GM12878 (cell line): Measurements from ENCODE around the gene RGS19. TPM values are rescaled to one million over a fixed set of nuclear protein-coding genes. Genes with fewer than 3 reads are reported as not detected.

Experiments used
- ATAC-seq: fragments of 200-7000 bp; cut with Tn5 transposase; 3 replicates; pipeline ENCODE4 v1.9.1; 2020; ENCODE audit warnings: mild to moderate bottlenecking, moderate library complexity
- BruUV-seq: library from RNA; stranded (reverse); fragments of 400-500 nt; replicated peaks from 2 replicates; lab custom pipeline; 2021; lab: Mats Ljungman, UMichigan
- CTCF ChIA-PET: fragments of 300-600 bp; sonication (Branson Sonifier 250); formaldehyde crosslinking; extraction: SDS; loops from one replicate; lab custom pipeline; 2021; ENCODE audit warnings: inconsistent platforms; lab: Yijun Ruan, JAX
- POLR2A ChIA-PET: fragments of 350-600 bp; formaldehyde crosslinking; extraction: SDS; loops from one replicate; lab custom pipeline; 2021; ENCODE audit warnings: inconsistent platforms; lab: Charles Lee
- RAD21 ChIA-PET: fragments of 300-600 bp; sonication (Branson Sonifier 250); formaldehyde crosslinking; loops from one replicate; lab custom pipeline; 2023; ENCODE audit warnings: antibody characterized with exemption; ENCODE audit not compliant: unreplicated experiment; lab: Charles Lee
- SMC1A ChIA-PET: fragments of 300-600 bp; sonication (Branson Sonifier 250); formaldehyde crosslinking; loops from one replicate; lab custom pipeline; 2023; ENCODE audit not compliant: unreplicated experiment, uncharacterized antibody; lab: Charles Lee
- DNase-seq: peaks from one replicate; pipeline ENCODE4 v3.0.0-alpha.2; 2011; ENCODE audit warnings: low read depth, low spot score
- FAIRE-seq: peaks from 3 replicates; lab custom pipeline; 2011; peaks lifted over from hg19 to GRCh38; lab: Jason Lieb, UNC
- H2AFZ ChIP-seq: 2 replicates; pipeline ENCODE4 v1.6.0; 2011; ENCODE audit warnings: low read depth, low read length, control low read depth; ENCODE audit not compliant: control insufficient read depth
- H3K27ac ChIP-seq: 2 replicates; pipeline ENCODE4 v1.5.1; 2011; ENCODE audit warnings: control low read depth; ENCODE audit not compliant: control insufficient read depth, insufficient read depth
- H3K27me3 ChIP-seq, 2 experiments: replicated peaks in 1 of 2; 2 replicates each; pipeline versions ENCODE4 v1.6.0 to v1.6.1; 2011; ENCODE audit warnings: low read length in 1 of 2; ENCODE audit not compliant: control insufficient read depth in 2 of 2, insufficient read depth in 2 of 2
- H3K36me3 ChIP-seq, 2 experiments: 2 replicates each; pipeline ENCODE4 v1.5.1; 2011; ENCODE audit warnings: low read length in 1 of 2; ENCODE audit not compliant: control insufficient read depth in 2 of 2, insufficient read depth in 2 of 2
- H3K4me1 ChIP-seq: 2 replicates; pipeline ENCODE4 v1.6.1; 2011; ENCODE audit warnings: mild to moderate bottlenecking, low read length, moderate library complexity, mixed read lengths; ENCODE audit not compliant: control insufficient read depth, insufficient read depth
- H3K4me2 ChIP-seq: 2 replicates; pipeline ENCODE4 v1.6.0; 2011; ENCODE audit warnings: control low read depth; ENCODE audit not compliant: control insufficient read depth, insufficient read depth
- H3K4me3 ChIP-seq: fragments of 200-600 bp; sonication (generic); 2 replicates; pipeline ENCODE4 v1.5.1; 2016
- H3K79me2 ChIP-seq: 2 replicates; pipeline ENCODE4 v1.6.0; 2011; ENCODE audit warnings: low read length; ENCODE audit not compliant: control insufficient read depth, insufficient read depth
- H3K9ac ChIP-seq: 2 replicates; pipeline ENCODE4 v1.8.0; 2011; ENCODE audit warnings: low read length, control low read depth, mixed read lengths; ENCODE audit not compliant: control insufficient read depth, insufficient read depth
- H3K9me3 ChIP-seq: replicated peaks from 3 replicates; pipeline ENCODE4 v1.5.1; 2011; ENCODE audit warnings: mild to moderate bottlenecking, low read length; ENCODE audit not compliant: control insufficient read depth, insufficient read depth
- H4K20me1 ChIP-seq: 2 replicates; pipeline ENCODE4 v1.6.0; 2011; ENCODE audit not compliant: control insufficient read depth, insufficient read depth
- CEBPZ ChIP-seq: fragments of 150-350 bp; IDR thresholded peaks from 2 replicates; pipeline ENCODE4 v1.6.1; 2016; ENCODE audit warnings: low read depth, low read length
- GABPA ChIP-seq: IDR thresholded peaks from 2 replicates; pipeline ENCODE4 v1.6.1; 2014; ENCODE audit warnings: antibody characterized with exemption, low read depth, mild to moderate bottlenecking, inconsistent platforms
- HDAC6 ChIP-seq: fragments of 200-600 bp; sonication (generic); IDR thresholded peaks from one replicate; pipeline ENCODE4 v1.8.0; 2017; ENCODE audit warnings: antibody characterized with exemption; ENCODE audit not compliant: unreplicated experiment
- MEF2B ChIP-seq: fragments of 450-650 bp; IDR thresholded peaks from 2 replicates; pipeline ENCODE4 v1.6.1; 2018; ENCODE audit warnings: mild to moderate bottlenecking, moderate library complexity; ENCODE audit not compliant: partially characterized antibody, poor library complexity, severe bottlenecking
- MTA3 ChIP-seq: IDR thresholded peaks from 2 replicates; pipeline ENCODE4 v1.6.1; 2012; ENCODE audit warnings: low read length, inconsistent platforms, borderline replicate concordance
- MXI1 ChIP-seq: fragments of 150-350 bp; IDR thresholded peaks from 2 replicates; pipeline ENCODE4 v1.6.1; 2011; ENCODE audit warnings: low read depth, mild to moderate bottlenecking, inconsistent platforms, low read length, improper control_type of control experiment
- PAX5 ChIP-seq: IDR thresholded peaks from 2 replicates; pipeline ENCODE4 v1.6.1; 2011; ENCODE audit warnings: low read depth, low read length, borderline replicate concordance
- POLR2A ChIP-seq: IDR thresholded peaks from 2 replicates; pipeline ENCODE4 v1.6.1; 2011; ENCODE audit warnings: low read depth, mild to moderate bottlenecking, low read length
- RELA ChIP-seq: fragments of 450-650 bp; IDR thresholded peaks from 2 replicates; pipeline ENCODE4 v1.8.0; 2014; ENCODE audit warnings: borderline replicate concordance; ENCODE audit not compliant: partially characterized antibody
- SMAD1 ChIP-seq: fragments of 450-650 bp; IDR thresholded peaks from 2 replicates; pipeline ENCODE4 v1.6.1; 2018; ENCODE audit warnings: mild to moderate bottlenecking, low read depth; ENCODE audit not compliant: partially characterized antibody
- SP1 ChIP-seq: IDR thresholded peaks from one replicate; pipeline ENCODE4 v1.6.1; 2011; ENCODE audit warnings: low read depth, low read length
- STAT3 ChIP-seq: IDR thresholded peaks from 2 replicates; pipeline ENCODE4 v1.6.1; 2011; ENCODE audit warnings: low read depth, low read length, improper control_type of control experiment
- ZNF384 ChIP-seq: IDR thresholded peaks from 2 replicates; pipeline ENCODE4 v1.6.1; 2012; ENCODE audit warnings: low read depth, mild to moderate bottlenecking, low read length, improper control_type of control experiment, borderline replicate concordance
- WGBS: methylation state at CpG from one replicate; pipeline ENCODE4 v1.1.6; 2016; ENCODE audit warnings: low lambda C conversion rate; ENCODE audit not compliant: insufficient replicate concordance, insufficient coverage; ENCODE audit errors: missing lambda C conversion rate; 5-methylcytosine and 5-hydroxymethylcytosine counted together
- in situ Hi-C: fragments of 300-500 bp; cut with MboI; formaldehyde crosslinking; loops from 9 replicates; pipeline ENCODE4 v1.14.3; 2018; ENCODE audit warnings: mixed read lengths
- intact Hi-C: fragments of 100-400 bp; cut with micrococcal nuclease; formaldehyde crosslinking; loops from one replicate; pipeline ENCODE4 v1.14.2; 2022; ENCODE audit not compliant: unreplicated experiment
- polyA plus RNA-seq, 11 experiments: library from polyadenylated mRNA; depleted of rRNA in 4 of 11; unstranded in 6 of 11; stranded (reverse) in 5 of 11; fragments of >200 nt; fragmentation: Nextera tagmentation in 4 of 11; fragmentation: Illumina TruSeq in 1 of 11; extraction: Ambion mirVana in 4 of 11; extraction: Trizol in 1 of 11; gene quantifications; 1 replicate in 1 of 11; 2 replicates in 10 of 11; pipeline versions ENCODE4 v1.2.1 to v1.2.3, GENCODE V29; 2011 to 2016; ENCODE audit warnings: inconsistent platforms in 2 of 11, missing spikeins in 2 of 11, low read depth in 1 of 11
- total RNA-seq, 4 experiments: library from RNA; depleted of rRNA in 3 of 4; stranded (reverse); fragments of >200 nt in 3 of 4; fragmentation: Illumina TruSeq in 1 of 4; extraction: Trizol in 1 of 4; gene quantifications; 2 replicates each; pipeline versions ENCODE4 v1.2.1 to v1.2.3, GENCODE V29; 2013 to 2021
- TF ChIP-seq, protein P1 (sequence below): fragments of 450-650 bp; IDR thresholded peaks from 2 replicates; pipeline ENCODE4 v1.6.1; 2017; ENCODE audit warnings: mild to moderate bottlenecking, low read depth, inconsistent platforms; ENCODE audit not compliant: poor library complexity, severe bottlenecking

Gene RGS19
- total and polyA plus RNA-seq, 10 of the 15 experiments (the other 5 are each of a cell fraction or from before 2014, with no cell fraction given), result 0.82 to 62.4 (median 39.8) TPM

DNA sequence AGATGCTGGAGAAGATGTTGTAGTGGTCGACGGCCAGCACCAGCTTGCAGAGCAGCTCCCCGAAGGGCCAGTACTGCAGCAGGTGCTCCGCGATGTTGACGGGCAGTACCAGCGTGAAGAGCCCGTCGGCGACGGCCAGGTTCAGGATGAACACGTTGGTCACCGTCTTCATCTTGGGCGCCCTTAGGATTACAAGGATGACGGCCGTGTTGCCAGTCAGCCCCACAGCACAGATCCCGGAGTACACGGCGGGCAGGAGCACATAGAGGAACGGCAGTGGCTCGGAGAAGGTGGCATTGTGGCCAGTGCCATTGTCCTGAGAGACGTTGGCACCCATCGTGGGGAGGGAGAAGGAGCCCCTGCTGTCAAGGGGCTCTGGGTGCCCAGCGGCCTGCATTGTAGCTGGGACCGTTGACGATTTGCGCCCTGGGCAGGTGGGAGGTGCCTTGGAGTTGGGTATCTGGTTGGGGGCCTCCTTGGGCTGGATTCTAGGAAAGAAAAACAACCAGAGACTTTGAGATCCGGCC, 27.2 kb upstream of the RGS19 start:
- no peaks in the 10 kb centered on the region; the same call in 1 of the 2 replicates for H3K4me1 ChIP-seq
- no peak for DNase-seq
- ChIA-PET POLR2A (no interaction called here), SMC1A (no interaction called here), CTCF (interaction anchor here (1.1 to 4.6 kb wide), 3 partner anchors 14 to 179 kb away, joined by 3 to 23 read pairs (median 3); no protein-coding TSS in a partner anchor)
- BruUV-seq, result no TSS peak
- intact Hi-C loops, result no loop called here
- FAIRE-seq, result no peak
- TF ChIP-seq CEBPZ (no peak), ZNF384 (no peak), STAT3 (no peak), GABPA (no peak), MXI1 (no peak), PAX5 (no peak), MTA3 (no peak), MEF2B (no peak), SMAD1 (no peak), SP1 (no peak), HDAC6 (no peak), RELA (no peak), POLR2A (no peak)
- TF ChIP-seq, protein P1, sequence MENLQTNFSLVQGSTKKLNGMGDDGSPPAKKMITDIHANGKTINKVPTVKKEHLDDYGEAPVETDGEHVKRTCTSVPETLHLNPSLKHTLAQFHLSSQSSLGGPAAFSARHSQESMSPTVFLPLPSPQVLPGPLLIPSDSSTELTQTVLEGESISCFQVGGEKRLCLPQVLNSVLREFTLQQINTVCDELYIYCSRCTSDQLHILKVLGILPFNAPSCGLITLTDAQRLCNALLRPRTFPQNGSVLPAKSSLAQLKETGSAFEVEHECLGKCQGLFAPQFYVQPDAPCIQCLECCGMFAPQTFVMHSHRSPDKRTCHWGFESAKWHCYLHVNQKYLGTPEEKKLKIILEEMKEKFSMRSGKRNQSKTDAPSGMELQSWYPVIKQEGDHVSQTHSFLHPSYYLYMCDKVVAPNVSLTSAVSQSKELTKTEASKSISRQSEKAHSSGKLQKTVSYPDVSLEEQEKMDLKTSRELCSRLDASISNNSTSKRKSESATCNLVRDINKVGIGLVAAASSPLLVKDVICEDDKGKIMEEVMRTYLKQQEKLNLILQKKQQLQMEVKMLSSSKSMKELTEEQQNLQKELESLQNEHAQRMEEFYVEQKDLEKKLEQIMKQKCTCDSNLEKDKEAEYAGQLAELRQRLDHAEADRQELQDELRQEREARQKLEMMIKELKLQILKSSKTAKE, result no peak
- TF ChIP-seq, all 136 proteins: peak for 0
- Histone ChIP-seq H3K27me3 (peaks cover 3 to 5% of the 10 kb centered on the region in 2 experiments; a peak in 3 of 4 replicates), H2AFZ (no peak overlapping the region), H3K4me3 (no peak overlapping the region), H3K4me2 (no peak overlapping the region), H3K79me2 (no peaks in the 10 kb centered on the region), H3K9ac (no peak overlapping the region), H4K20me1 (no peaks in the 10 kb centered on the region), H3K27ac (no peak overlapping the region), H3K9me3 (no peaks in the 10 kb centered on the region), H3K36me3 (no peaks in the 10 kb centered on the region)
- no peak for ATAC-seq
- 48% methylated on average over 28 of the region's 28 CpGs for WGBS
- RAD21 ChIA-PET, result interaction anchor here (0.9 to 2.3 kb wide), 2 partner anchors 16 to 67 kb away, joined by 3 to 7 read pairs; no protein-coding TSS in a partner anchor
- in situ Hi-C loops, result no loop called here
